Naive B cell (primary cell): ENCODE data around the gene PACS2. TPM values are rescaled to one million over a fixed set of nuclear protein-coding genes. Genes with fewer than 3 reads are reported as not detected.
A peak's percentile ranks its signal among the peaks of the same experiment; 100 is the strongest.

ENCODE experiments used
- ATAC-seq, 2 donors: fragments of 150-1000 bp; cut with Tn5 transposase; 2 replicates each; pipeline ENCODE4 v1.10.0; 2021; ENCODE audit warnings: low read depth in 2 of 2, mild to moderate bottlenecking in 2 of 2, moderate library complexity in 2 of 2
- DNase-seq: peaks from one replicate; pipeline ENCODE4 v3.0.0; 2022
- H3K27ac Mint-ChIP-seq, 6 donors: one replicate each; pipeline ENCODE4 v1.8.0; 2020 to 2022; ENCODE audit warnings: mild to moderate bottlenecking in 6 of 6, mixed read lengths in 6 of 6, moderate library complexity in 5 of 6, inconsistent platforms in 2 of 6
- H3K27me3 Mint-ChIP-seq, 3 donors: one replicate each; pipeline ENCODE4 v1.8.0; 2021 to 2022; ENCODE audit warnings: mixed read lengths in 3 of 3, mild to moderate bottlenecking in 1 of 3
- H3K36me3 Mint-ChIP-seq, 2 donors: one replicate each; pipeline ENCODE4 v1.8.0; 2020 to 2022; ENCODE audit warnings: mixed read lengths in 2 of 2, inconsistent platforms in 1 of 2, mild to moderate bottlenecking in 1 of 2
- H3K4me1 Mint-ChIP-seq, 3 donors: one replicate each; pipeline ENCODE4 v1.8.0; 2020 to 2022; ENCODE audit warnings: mixed read lengths in 3 of 3, inconsistent platforms in 1 of 3, mild to moderate bottlenecking in 1 of 3, moderate library complexity in 1 of 3
- H3K4me3 Mint-ChIP-seq, 8 donors: one replicate each; pipeline ENCODE4 v1.8.0; 2020 to 2022; ENCODE audit warnings: mild to moderate bottlenecking in 8 of 8, mixed read lengths in 8 of 8, moderate library complexity in 8 of 8, inconsistent platforms in 2 of 8
- H3K9me3 Mint-ChIP-seq, 7 donors: one replicate each; pipeline ENCODE4 v1.8.0; 2020 to 2022; ENCODE audit warnings: mixed read lengths in 7 of 7, mild to moderate bottlenecking in 5 of 7, inconsistent platforms in 2 of 7, moderate library complexity in 1 of 7
- polyA plus RNA-seq, 6 donors: library from polyadenylated mRNA; unstranded; fragments of 300-500 nt; fragmentation: Illumina TruSeq; gene quantifications; one replicate each; pipeline ENCODE4 v1.2.3, GENCODE V29; 2021; ENCODE audit warnings: low read depth in 6 of 6

PACS2 gene
- polyA plus RNA-seq, 6 donors from 2014 or later: 1.3 to 3.7 (median 1.5) TPM

DNA sequence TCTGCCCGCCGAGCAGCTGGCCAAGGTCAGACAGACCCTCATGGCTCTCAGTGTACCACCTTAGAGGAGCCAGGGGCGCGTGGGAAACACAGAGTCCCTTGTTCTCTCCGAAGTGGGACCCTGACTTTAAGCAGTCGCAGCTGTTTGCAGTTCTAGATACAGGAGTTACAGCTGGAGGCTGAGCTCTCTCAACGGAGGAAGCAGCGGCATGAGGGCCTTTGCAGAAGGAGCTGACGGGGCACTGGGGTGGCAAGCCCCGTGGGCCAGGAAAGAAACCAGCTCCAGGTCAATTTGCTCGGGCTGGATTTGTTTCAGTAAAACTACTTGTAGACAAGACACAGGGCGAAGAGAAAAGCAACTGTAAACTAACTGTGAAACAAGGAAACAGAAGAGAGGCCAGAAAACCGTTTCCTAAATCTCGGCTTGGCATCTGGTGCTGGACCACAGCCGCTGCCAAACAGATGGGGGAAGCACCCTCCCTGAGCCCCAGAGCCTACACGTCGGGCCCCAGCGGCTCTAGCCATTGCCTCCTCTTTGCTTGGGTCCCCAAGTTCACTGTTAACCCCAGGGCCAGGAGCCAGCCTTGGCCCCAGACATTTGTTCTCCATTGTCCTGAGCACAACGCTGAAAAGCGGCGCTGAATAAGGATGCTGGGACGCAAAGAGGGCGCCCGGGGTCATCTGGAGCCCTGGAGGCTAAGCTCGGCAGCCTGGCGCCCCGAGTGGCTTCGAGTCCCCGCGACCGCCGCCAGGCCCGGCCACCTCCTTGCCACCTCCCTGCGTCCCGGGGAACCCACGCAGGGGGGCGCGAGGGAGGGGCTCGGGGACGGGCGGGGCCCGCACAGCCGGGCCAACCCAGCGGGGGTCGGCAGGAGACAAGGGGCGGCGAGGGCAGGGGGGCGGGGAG, 914 bp upstream of the PACS2 start:
- ATAC-seq (peak; percentile 26 to 37), DNase-seq (no peak)
- Mint-ChIP-seq H3K4me3 (peak overlapping the region; percentile 77 to 94 (median 88)), H3K9me3 (no peaks in the 10 kb centered on the region), H3K27me3 (no peaks in the 10 kb centered on the region), H3K4me1 (peaks cover 10 to 28% (median 19%) of the 10 kb centered on the region in 3 donors), H3K36me3 (no peaks in the 10 kb centered on the region), H3K27ac (peak overlapping the region in 5 of 6 donors; percentile 82 to 97 (median 84))

DNA sequence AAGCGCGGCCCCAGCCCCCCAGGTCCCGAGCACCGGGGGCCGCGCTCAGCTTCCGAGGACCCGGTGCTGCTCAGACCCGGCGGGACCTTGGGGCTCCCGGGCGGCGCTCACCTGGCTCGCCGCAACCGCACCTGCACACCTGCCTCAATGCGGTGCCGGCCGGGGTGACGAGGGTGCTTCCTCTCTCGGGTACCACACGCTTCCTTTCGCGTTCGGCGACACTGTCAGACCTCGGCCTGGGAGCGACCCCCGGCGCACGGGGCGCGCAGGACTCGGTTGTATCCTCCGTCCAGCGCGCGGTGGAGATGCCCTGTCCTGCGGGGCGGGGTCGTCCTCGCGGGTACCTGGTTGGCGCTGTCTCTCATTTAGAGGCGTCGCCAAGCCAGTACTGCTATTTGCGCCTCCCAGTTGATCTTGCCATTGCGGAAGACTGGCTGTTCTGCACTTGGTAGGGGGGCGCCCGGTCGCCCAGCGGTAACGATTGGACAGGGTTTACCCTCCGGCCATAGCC, 718 bp downstream of the PACS2 start:
- Mint-ChIP-seq H3K36me3 (no peaks in the 10 kb centered on the region), H3K9me3 (no peaks in the 10 kb centered on the region), H3K4me1 (peaks cover 10 to 28% (median 19%) of the 10 kb centered on the region in 3 donors), H3K4me3 (peak overlapping the region; percentile 82 to 92 (median 90)), H3K27ac (peak overlapping the region; percentile 39 to 92 (median 86)), H3K27me3 (no peaks in the 10 kb centered on the region)
- ATAC-seq (peak; percentile 49 to 56), DNase-seq (peak; percentile 67)

DNA sequence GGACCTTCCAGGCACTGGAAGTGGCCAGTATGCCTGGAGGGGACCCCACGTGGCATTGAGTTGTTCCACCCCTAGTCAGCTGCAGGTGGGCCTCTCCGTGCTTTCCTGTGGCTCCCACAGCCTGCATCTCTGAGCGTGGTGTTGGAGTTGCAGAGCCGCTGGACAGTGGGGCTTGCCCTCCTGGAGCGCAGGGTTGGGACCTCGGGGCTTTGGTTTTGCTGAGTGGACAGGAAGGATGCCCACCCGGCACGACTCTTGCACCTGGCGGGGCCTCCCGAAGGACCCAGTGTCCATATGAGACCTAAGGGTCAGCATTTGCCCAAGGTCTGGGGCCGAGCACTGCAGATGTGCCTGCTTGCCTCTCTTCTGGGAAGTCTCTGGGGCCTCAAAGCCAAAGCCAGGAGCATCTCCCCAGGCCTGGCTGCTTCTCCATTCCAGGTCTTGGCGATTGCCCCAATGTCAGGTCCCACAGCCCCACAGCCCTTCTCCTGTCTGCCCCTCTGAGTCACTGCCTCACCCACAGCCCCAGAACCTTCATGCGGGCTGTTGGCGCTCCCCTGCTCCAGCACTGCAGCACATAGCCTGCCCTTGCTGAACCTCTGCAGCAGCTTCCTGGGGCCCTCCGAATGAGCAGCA, 1.5 kb downstream of the PACS2 start:
- H3K4me3 Mint-ChIP-seq: peak overlapping the region; percentile 82 to 92 (median 90)
- no peaks in the 10 kb centered on the region for H3K27me3 Mint-ChIP-seq
- no peak for DNase-seq
- no peaks in the 10 kb centered on the region for H3K9me3 Mint-ChIP-seq
- no peak for ATAC-seq
- H3K36me3 Mint-ChIP-seq: no peaks in the 10 kb centered on the region
- peaks cover 10 to 28% (median 19%) of the 10 kb centered on the region in 3 donors for H3K4me1 Mint-ChIP-seq
- H3K27ac Mint-ChIP-seq: peak overlapping the region in 2 of 6 donors; percentile 81 to 82

DNA sequence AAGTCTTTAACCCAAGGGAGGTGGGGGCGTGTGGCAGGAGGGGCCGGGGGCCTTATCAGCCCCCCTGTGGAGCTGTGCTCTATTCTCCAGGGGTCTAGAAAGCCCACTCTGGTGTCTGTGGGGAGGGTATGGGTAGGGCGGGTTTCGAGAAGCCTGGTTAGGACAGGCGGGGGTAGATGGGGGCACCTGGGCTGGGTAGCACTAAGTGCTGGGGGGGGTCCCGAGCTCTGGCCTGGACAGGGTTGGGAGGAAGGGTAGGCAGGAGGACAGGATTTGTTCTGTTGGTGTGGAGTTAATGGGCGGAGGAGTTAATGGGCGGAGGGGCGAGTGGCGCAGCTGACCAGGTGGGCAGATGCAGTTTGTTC, 2.0 kb downstream of the PACS2 start:
- ATAC-seq (no peak), DNase-seq (no peak)
- Mint-ChIP-seq H3K9me3 (no peaks in the 10 kb centered on the region), H3K27ac (peak overlapping the region in 2 of 6 donors; percentile 81 to 89), H3K4me1 (peaks cover 10 to 28% (median 19%) of the 10 kb centered on the region in 3 donors), H3K4me3 (peak overlapping the region in 6 of 8 donors; percentile 16 to 92 (median 90)), H3K27me3 (no peaks in the 10 kb centered on the region), H3K36me3 (no peaks in the 10 kb centered on the region)

DNA sequence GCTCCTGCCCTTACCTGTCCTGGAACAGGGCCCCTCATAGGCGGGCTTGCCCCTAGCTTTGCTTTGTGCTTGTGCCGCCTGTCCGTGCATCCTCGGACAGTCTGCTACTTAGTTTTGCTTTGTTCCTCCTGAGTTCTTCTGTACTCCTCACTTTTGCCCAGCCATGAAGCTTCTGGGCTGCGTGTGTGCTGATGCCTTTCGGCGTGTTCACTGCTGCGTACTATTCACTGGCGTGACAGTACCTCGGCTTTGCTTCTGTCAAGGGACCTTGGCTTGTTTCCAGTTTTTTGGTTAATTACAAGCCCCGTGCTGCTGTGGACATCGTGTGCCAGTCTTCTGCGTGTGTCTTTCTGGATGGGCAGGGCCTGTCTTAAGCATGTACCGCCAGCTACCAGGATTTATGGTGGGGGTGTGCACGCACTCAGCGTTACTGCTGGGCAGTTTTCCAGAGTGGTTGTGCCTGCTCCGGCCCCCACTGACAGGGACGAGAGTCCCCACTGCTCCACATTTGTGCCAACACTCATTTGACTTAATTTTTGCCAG, 2.5 kb downstream of the PACS2 start:
- Mint-ChIP-seq H3K4me1 (peaks cover 10 to 28% (median 19%) of the 10 kb centered on the region in 3 donors), H3K27ac (peak overlapping the region in 1 of 6 donors; percentile 89), H3K27me3 (no peaks in the 10 kb centered on the region), H3K4me3 (peak overlapping the region in 6 of 8 donors; percentile 15 to 90 (median 59)), H3K36me3 (no peaks in the 10 kb centered on the region), H3K9me3 (no peaks in the 10 kb centered on the region)
- DNase-seq: no peak
- no peak for ATAC-seq

DNA sequence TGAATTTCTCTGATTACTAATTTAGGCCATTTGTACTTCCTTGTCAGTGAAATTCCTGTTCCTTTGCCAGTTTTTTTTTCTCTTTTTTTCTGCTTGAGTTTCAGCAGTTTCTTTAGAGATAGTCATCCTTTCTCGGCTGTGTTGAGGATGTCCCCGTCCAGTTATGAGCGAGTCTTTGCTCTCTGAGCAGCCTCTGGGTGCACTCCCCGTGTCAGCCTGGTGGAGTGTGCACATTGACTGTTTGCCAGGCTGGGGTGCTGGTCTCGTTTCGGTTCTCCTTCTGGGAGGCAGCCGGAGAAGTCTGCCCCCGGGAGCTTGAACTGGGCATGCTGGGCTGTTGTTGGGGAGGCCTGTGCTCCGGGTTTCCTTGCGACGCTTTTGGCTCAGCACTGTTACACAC, 3.0 kb downstream of the PACS2 start:
- no peak for DNase-seq
- no peaks in the 10 kb centered on the region for H3K9me3 Mint-ChIP-seq
- no peaks in the 10 kb centered on the region for H3K27me3 Mint-ChIP-seq
- peak overlapping the region in 3 of 8 donors; percentile 15 to 90 (median 47) for H3K4me3 Mint-ChIP-seq
- no peak for ATAC-seq
- H3K27ac Mint-ChIP-seq: peak overlapping the region in 1 of 6 donors; percentile 47
- no peaks in the 10 kb centered on the region for H3K36me3 Mint-ChIP-seq
- H3K4me1 Mint-ChIP-seq: peaks cover 10 to 28% (median 19%) of the 10 kb centered on the region in 3 donors

DNA sequence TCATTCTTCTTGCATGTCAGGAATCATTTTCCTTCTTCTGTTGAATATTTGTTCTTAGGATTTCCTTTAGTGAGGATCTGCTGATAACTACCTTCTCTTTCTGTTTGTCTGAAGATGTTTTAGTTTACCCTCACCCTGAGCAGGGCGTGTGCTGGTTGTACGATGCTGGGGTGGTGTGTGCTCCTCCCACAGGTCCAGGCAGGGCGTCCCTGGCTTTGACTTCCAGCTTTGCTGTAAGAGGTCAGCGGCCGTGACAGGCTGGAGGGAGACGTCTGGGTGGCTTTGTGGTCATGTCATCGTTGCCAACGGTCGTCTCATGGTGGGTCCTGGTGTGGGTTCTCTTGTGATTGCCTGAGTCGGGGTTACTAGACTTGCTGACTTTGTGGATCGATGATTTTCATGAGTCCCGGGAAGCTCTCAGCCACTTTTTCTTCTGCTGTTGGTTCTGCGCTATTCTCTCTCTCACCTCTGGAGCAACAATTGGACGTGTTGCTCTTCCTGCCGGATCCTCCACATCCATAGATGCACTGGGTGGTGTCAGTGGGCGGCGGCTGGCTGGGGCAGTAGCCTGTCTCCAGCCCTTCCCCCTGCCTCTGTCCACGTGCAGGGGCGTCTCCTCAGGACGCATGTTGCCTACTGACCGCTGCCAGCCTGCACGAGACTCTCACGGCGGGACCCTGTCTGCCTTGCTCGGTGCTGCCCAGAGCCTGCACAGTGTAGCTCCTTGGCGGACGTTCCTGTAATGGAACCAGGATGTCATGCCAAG, 8.4 kb downstream of the PACS2 start:
- H3K4me3 Mint-ChIP-seq: no peak overlapping the region
- no peaks in the 10 kb centered on the region for H3K36me3 Mint-ChIP-seq
- peaks cover 0 to 12% (median 7%) of the 10 kb centered on the region in 3 donors for H3K4me1 Mint-ChIP-seq
- H3K27me3 Mint-ChIP-seq: no peaks in the 10 kb centered on the region
- H3K9me3 Mint-ChIP-seq: no peaks in the 10 kb centered on the region
- DNase-seq: no peak
- peak overlapping the region in 3 of 6 donors; percentile 8 to 79 (median 30) for H3K27ac Mint-ChIP-seq
- no peak for ATAC-seq

DNA sequence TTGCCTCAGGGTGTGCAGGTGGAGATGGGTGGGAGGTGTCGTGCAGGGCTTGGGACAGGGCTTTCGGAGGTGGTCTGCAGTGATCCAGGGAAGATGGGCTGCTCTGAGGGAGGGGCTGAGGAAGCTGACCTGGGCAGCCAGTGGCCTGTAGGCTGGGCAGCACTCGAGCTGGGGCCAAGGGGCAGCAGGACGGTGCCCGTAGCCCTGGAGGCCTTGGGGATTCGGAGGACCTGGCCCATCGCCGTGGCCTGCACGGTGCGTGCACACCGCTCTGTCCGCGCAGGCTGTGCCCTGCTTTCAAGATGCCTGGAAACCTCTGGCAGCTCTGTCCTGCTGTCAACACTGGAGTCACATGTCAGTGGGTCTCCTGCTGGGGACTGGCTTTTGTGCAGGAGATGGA, 9.1 kb downstream of the PACS2 start:
- Mint-ChIP-seq H3K4me1 (peaks cover 1 to 15% (median 7%) of the 10 kb centered on the region in 3 donors), H3K9me3 (no peaks in the 10 kb centered on the region), H3K27ac (peak overlapping the region in 1 of 6 donors; percentile 20), H3K27me3 (no peaks in the 10 kb centered on the region), H3K36me3 (no peaks in the 10 kb centered on the region), H3K4me3 (no peak overlapping the region)
- DNase-seq: no peak
- no peak for ATAC-seq

DNA sequence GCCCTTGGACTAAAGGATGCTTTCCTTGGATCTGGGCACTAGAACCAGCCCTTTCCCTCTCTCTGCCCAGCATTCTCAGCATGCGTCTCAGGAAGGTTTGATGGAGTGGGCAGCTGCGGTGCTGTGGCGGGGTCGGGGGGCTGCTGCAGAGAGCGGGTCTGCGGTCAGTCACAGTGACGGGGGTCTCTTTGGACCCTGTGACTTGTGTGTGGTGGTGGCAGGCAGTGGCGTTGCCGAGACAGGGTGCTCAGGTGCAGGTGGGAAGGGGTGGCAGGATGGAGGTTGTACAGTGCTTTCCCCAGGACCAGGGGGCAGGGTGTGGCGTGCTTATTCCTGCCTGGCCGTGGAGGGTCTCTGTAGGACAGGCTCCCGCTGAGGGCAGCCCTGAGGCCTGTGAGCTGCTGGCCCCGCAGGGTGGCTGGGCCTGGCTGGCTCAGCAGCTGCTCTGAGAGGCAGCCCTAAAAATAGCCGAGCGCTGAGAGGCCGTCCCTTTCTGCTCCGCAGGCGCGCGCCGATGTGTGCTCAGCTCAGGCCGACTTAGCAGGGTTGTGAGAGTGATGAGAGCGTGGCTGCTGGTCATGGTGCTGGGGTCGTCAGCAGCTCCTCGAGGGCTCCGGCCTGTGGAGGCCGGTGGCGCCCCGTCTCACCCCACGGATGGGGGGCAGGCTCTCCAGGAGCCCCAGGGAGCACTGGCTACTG, 9.7 kb downstream of the PACS2 start:
- DNase-seq (no peak), ATAC-seq (no peak)
- H3K36me3 Mint-ChIP-seq: no peaks in the 10 kb centered on the region
- peaks cover 7 to 21% (median 13%) of the 10 kb centered on the region in 3 donors for H3K4me1 Mint-ChIP-seq
- no peaks in the 10 kb centered on the region for H3K27me3 Mint-ChIP-seq
- H3K9me3 Mint-ChIP-seq: no peaks in the 10 kb centered on the region
- no peak overlapping the region for H3K27ac Mint-ChIP-seq
- H3K4me3 Mint-ChIP-seq: no peak overlapping the region

DNA sequence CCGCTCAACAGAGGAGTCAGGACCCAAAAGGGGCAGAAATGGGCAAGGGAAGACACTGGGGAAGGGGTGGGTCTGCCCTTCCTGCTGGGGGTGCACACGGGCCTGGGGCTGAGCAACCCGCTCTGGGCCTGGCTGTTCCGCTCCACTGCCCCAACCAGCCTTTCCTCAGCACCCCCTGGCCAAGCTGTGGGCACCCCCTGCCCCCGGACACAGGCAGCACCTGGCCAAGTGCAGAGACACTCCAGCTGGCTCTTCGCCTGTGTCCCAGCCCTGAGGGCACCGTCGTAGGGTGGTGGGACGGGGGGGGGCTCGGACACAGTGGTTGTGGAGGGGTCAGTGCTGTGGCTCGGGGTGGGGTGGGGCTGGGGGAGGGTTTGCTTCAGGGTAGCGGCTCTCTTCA, 10.3 kb downstream of the PACS2 start:
- Mint-ChIP-seq H3K27ac (no peak overlapping the region), H3K36me3 (no peaks in the 10 kb centered on the region), H3K4me1 (peaks cover 12 to 23% (median 14%) of the 10 kb centered on the region in 3 donors), H3K27me3 (no peaks in the 10 kb centered on the region), H3K4me3 (no peak overlapping the region), H3K9me3 (no peaks in the 10 kb centered on the region)
- ATAC-seq: no peak
- no peak for DNase-seq

DNA sequence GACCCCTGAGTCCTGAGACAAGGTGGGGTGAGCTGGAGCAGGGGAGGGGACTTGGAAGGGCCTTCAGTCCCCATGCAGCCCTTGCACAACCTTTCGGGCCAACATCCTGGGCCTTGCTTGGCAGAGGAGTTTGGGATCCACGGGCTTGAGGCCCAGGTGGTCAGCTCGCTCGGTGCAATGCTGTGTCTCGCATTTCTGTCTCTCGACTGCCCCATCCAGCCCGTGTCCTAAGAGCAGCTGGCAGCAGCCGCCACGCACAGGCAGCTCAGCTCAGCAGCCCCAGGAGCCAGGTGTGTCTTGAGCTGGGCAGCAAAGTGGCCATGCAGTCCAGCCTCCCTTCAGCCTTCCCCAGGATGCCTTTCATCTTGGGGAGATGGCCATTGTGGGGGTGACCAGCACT, 10.8 kb downstream of the PACS2 start:
- Mint-ChIP-seq H3K36me3 (no peaks in the 10 kb centered on the region), H3K9me3 (no peaks in the 10 kb centered on the region), H3K27me3 (no peaks in the 10 kb centered on the region), H3K27ac (no peak overlapping the region), H3K4me3 (no peak overlapping the region), H3K4me1 (peaks cover 12 to 23% (median 14%) of the 10 kb centered on the region in 3 donors)
- DNase-seq: no peak
- no peak for ATAC-seq

DNA sequence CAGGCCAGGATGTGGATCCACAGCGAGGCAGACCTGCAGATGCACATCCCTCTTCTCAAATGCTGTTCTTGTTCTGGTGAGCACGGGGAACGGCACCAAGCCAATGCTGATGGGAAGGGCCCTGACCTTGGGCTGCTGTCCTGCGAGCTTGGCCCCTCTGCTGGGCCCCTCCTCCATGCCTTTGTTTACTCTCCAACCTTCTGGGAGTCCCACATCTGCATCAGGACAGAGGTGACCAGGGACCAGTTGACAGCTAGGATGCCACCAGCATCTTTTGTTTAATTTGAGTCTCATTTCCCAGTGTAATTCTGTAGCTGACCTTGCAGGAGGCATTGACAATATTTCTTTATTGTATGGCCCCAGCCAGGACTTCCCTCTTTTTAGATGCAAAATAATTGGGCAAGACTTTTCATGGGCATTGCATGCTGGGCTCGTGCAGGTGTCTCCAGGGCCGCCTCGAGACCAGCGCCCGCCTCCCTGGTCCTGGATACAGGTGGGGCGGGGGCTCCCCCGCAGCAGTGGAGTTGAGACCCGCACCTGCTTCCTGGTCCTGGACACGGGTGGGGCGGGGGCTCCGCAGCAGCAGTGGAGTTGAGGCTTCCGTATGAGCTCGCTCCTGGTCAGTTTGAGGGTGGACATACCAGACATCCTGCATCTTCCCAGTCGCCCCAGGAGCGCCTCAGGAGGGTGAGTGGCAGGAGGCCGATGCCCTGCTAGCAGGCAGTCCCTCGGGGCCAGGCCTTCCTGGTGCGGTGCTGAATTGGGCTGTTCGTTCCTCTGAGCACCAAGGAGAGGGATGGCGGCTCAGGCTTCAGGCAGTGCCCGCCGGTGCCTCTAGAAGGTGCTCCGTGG, 11.4 kb downstream of the PACS2 start:
- peak overlapping the region in 1 of 6 donors; percentile 32 for H3K27ac Mint-ChIP-seq
- ATAC-seq: no peak
- no peak overlapping the region for H3K4me3 Mint-ChIP-seq

More for the DNA sequence above, 11.4 kb downstream of the PACS2 start:
- peaks cover 17 to 29% (median 18%) of the 10 kb centered on the region in 3 donors for H3K4me1 Mint-ChIP-seq
- no peaks in the 10 kb centered on the region for H3K27me3 Mint-ChIP-seq
- no peaks in the 10 kb centered on the region for H3K36me3 Mint-ChIP-seq
- DNase-seq: no peak
- no peaks in the 10 kb centered on the region for H3K9me3 Mint-ChIP-seq
